GM18867 (cell line): ENCODE results near the gene ARHGAP12.

ENCODE experiments used
- ATAC-seq: cut with Tn5 transposase; IDR thresholded peaks from one replicate; pipeline ENCODE4 v1.9.1; 2021; ENCODE audit warnings: mild to moderate bottlenecking, moderate library complexity; ENCODE audit not compliant: unreplicated experiment

The ARHGAP12 gene

GRCh38 chr10:31885971-31886370, 42.7 kb downstream of the ARHGAP12 start:
- no peak for ATAC-seq

GRCh38 chr10:31884386-31884785, 44.2 kb downstream of the ARHGAP12 start:
- ATAC-seq = no peak

DNA sequence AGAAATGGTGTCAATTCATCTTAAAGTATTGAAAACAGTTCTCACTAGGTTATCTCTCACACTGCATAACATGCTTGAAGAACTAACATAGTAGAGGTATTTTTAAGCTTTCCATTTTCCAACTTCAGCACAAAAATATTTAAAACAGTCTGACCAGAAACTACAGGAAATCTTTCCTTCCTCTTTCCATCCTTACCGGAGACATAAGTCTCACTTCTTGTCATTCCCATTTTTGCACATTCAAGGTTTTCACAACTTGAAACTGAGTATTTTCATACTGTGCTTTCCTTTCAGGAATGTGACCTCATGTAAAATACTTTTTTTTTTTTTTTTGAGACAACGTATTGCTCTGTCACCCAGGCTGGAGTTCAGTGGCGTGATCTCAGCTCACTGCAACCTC, 45.2 kb downstream of the ARHGAP12 start:
- ATAC-seq = no peak

- ATAC-seq = no peak
These were observed 50.1 kb downstream of the ARHGAP12 start for GRCh38 chr10:31878486-31878885.

DNA sequence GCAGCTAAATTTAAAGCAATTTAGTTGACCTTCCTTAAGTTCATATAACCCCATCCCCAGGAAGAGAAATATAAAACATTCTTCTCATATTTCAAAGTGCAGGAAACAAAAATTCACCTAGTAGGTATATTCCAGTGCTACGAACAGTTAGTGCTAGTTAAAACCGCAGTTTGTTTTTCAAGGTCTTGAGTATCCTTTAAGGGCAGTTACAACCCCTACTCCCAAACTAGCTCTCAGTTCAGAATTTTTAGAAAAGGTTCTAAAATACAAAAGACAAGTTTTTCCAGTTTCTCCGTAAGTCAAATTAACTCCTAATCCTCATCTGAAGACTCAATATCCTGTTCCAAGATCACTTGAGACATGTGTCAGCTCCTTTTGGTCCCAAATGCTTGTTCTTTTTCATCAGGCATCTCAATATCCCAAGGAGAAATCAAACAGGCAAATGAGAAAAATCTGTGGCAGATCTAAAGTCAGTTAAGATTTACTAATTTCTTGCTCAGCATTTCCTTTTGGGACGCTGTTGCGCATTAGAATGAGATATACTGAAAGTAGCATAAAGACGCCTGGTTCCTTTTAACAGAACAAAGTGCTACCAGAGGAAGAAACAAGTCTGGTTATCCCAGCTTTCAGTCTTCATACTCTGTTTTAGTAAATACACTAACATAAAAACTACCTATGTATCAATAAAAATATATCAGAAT, 51.8 kb downstream of the ARHGAP12 start:
- no peak for ATAC-seq

DNA sequence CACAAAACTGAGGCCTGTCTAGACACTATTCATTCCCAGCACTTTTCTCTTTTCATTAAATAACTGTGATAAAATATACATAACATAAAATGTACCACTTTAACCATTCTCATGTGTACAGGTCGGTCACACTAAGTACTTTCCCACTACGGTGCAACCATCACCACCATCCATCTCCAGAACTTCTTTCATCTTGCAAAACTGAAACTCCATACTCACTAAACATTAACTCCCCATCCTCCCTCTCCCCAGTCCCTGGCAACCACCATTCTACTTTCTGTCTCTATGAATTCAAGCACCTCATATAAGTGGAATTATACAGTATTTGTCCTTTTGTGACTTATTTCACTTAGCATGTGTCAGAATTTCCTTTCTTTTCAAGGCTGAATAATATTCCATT, 53.0 kb downstream of the ARHGAP12 start:
- ATAC-seq = no peak

GRCh38 chr10:31873724-31874123, 54.9 kb downstream of the ARHGAP12 start:
- no peak for ATAC-seq

GRCh38 chr10:31871266-31872065, 57.2 kb downstream of the ARHGAP12 start:
- no peak for ATAC-seq

GRCh38 chr10:31867646-31868045, 61.0 kb downstream of the ARHGAP12 start:
- ATAC-seq = no peak

GRCh38 chr10:31866118-31866670, 62.4 kb downstream of the ARHGAP12 start:
- no peak for ATAC-seq

DNA sequence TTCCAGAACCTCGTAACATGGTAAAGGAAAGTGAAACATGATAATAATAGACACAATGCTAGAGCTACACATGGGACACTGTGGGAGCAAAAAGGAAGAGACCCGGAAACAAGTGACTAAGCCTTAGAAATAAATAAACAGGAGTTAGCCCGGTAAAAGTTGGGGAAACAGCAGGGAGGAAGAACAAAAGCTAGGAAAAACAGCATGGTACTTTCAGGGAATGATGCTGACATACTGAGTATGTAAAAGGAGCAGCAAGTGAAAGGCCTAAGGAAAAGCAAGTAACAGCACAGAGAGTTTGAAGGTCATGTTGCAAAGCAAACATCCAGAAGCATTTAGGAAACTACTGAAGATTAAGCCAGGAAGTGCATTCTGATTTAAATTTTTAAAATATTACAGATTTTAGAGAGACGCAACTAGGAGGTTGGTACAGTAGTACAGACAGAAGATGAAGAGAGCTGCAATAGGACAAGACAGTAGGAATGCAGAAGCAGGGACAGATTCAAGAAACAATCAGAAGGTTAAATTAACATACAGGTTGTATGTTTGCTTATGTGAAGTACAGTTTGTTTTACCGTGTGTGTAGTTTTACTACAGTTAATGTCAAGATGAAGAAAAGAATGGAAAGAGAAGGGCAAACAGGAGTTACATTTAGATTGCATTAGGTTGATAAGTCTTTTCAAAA, 63.7 kb downstream of the ARHGAP12 start:
- no peak for ATAC-seq

DNA sequence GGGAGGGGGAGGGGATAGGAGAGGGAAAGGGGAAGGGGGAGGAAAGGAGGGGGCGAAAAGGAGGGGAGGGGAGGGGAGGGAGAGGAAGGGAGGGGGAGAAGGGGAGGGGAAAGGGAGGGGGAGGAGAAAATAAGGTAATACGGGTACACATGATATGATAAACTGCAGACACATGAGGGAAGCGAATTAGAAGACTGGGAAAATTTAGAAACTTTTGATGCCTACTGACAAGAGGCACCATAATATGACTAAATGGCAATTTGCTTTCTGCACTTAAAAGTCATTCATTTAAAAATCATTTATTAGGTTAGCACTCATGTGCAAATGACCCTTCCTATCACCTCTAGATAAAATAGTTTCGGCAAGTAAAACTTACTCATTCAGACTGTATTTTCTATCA, 73.6 kb downstream of the ARHGAP12 start:
- ATAC-seq = no peak

DNA sequence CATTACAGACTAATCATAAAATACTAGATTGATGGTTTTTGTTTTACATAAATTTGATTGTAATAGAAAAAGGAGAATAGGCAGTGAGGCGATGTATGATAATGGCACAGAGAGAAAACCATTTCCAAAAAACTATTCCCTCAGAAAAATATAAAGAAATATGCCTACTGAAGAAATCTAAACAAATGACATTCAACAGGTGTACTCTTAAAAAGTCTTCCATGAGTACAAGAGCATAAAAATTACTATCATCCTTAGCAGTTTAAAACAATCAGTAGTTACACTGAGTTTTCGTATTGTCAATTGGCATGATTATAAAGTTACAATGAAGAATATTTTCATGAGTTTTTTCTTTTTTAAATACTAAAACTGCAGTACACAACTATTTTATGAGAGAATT, 75.0 kb downstream of the ARHGAP12 start:
- no peak for ATAC-seq

GRCh38 chr10:31851216-31851615, 77.4 kb downstream of the ARHGAP12 start:
- no peak for ATAC-seq

GRCh38 chr10:31847515-31847914, 81.1 kb downstream of the ARHGAP12 start:
- ATAC-seq = no peak

DNA sequence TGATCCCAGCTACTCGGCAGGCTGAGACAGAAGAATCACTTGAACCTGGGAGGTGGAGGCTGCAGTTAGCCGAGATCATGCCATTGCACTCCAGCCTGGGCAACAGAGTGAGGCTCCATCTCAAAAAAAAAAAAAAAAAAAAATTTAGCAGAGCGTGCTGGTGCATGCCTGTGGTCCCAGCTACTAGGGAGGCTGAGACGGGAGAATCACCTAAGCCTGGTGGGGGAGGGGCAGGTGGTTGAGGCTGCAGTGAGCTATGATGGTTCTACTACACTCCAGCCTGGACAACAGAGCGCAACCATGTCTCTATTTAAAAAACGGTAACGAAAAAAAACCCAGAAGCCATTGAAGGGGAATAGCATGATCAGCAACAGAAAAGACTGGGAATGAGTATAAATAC, 89.9 kb downstream of the ARHGAP12 start:
- no peak for ATAC-seq

GRCh38 chr10:31838065-31838464, 90.6 kb downstream of the ARHGAP12 start:
- no peak for ATAC-seq

- peak; percentile 54 for ATAC-seq
These were observed 91.8 kb downstream of the ARHGAP12 start for GRCh38 chr10:31836569-31837406.

DNA sequence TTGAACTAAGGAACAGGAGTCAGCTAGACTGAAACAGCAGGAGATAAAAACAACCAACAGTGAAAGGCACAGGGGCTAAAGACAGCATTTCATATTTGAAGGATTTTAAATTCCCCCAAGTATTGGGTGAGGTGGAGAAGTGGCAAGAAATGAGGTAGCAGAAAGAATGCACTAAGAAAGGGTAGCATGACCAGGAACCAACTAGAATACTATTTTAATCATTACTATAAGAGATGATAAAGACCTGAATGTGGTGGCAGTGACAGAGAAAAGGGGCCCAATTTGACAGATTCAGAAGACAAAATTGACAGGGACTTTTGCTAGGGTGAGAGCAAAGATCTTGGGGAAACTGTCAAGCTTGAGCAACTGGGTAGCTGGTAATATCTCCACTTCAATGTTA, 94.9 kb downstream of the ARHGAP12 start:
- no peak for ATAC-seq

GRCh38 chr10:31832261-31832660, 96.4 kb downstream of the ARHGAP12 start:
- no peak for ATAC-seq

- no peak for ATAC-seq
These were observed 97.7 kb downstream of the ARHGAP12 start for GRCh38 chr10:31830887-31831286.
